Duodenal mucosa (tissue), 2 donors: ENCODE measurements around the gene TLK1.

Experiments used
- H3K27ac ChIP-seq: one replicate; pipeline ENCODE4 v1.7.0; 2013; ENCODE audit warnings: low read depth, low read length
- H3K27me3 ChIP-seq, 2 donors: one replicate each; pipeline ENCODE4 v1.7.0; 2013; ENCODE audit warnings: low read length in 2 of 2, control low read depth in 1 of 2; ENCODE audit not compliant: insufficient read depth in 2 of 2, control insufficient read depth in 1 of 2
- H3K36me3 ChIP-seq, 2 donors: one replicate each; pipeline ENCODE4 v1.7.0; 2013; ENCODE audit warnings: low read length in 2 of 2, control low read depth in 1 of 2; ENCODE audit not compliant: insufficient read depth in 2 of 2, control insufficient read depth in 1 of 2
- H3K4me1 ChIP-seq, 2 donors: one replicate each; pipeline ENCODE4 v1.7.0; 2013; ENCODE audit warnings: low read length in 2 of 2, control low read depth in 1 of 2; ENCODE audit not compliant: insufficient read depth in 2 of 2, control insufficient read depth in 1 of 2
- H3K4me3 ChIP-seq, 2 donors: one replicate each; pipeline ENCODE4 v1.7.0; 2013; ENCODE audit warnings: low read length in 2 of 2, low read depth in 1 of 2
- H3K9ac ChIP-seq, 2 donors: one replicate each; pipeline ENCODE4 v1.7.0; 2013; ENCODE audit warnings: low read length in 2 of 2, low read depth in 1 of 2
- H3K9me3 ChIP-seq, 2 donors: one replicate each; pipeline ENCODE4 v1.7.0; 2013; ENCODE audit warnings: low read length in 2 of 2, control low read depth in 1 of 2; ENCODE audit not compliant: control insufficient read depth in 1 of 2

The TLK1 gene

DNA sequence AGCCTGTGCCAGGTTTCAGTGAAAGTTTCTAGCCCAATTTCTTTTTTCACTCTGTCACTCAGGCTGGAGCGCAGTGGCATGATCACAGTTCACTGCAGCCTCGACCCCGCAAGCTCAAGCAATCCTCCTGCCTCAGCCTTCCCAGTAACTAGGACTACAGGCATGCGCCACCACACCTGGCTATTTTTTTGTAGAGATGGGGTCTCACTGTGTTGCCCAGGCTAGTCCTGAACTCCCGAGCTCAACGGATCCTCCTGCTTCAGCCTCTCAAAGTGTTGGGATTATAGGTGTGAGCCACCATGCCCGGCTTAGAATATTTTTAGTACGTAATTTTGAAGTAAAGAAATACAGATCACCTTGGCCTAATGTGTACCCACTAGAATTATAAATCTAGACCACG lies 144.6 kb downstream of the TLK1 start:
- Histone ChIP-seq H3K9me3 (no peaks in the 10 kb centered on the region), H3K9ac (no peak overlapping the region), H3K36me3 (peaks cover 6 to 13% of the 10 kb centered on the region in 2 donors), H3K27ac (no peak overlapping the region), H3K27me3 (no peaks in the 10 kb centered on the region), H3K4me3 (no peak overlapping the region), H3K4me1 (peaks cover 0 to 4% of the 10 kb centered on the region in 2 donors)

DNA sequence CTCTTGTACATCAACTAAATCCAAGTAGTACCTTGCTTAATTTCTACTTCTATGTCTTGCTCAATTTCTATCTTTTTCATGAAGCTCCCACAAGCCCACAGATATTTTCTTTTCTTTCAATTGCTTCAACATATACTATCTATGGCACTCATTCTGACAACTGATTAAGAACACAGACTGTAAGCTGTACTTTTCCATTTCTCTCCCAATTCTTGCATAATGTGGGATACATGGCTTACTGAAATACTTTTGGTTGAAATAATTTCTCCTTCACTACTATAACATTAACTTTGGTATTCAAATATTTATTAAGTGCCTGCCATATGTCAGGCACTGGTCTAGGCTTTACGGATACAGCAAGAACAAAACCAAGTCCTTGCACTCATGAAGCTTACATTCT lies 146.8 kb downstream of the TLK1 start:
- H3K4me1 ChIP-seq: no peaks in the 10 kb centered on the region
- H3K9me3 ChIP-seq: no peaks in the 10 kb centered on the region
- peaks cover 6 to 21% of the 10 kb centered on the region in 2 donors for H3K36me3 ChIP-seq
- H3K4me3 ChIP-seq: no peak overlapping the region
- no peak overlapping the region for H3K27ac ChIP-seq
- no peaks in the 10 kb centered on the region for H3K27me3 ChIP-seq
- H3K9ac ChIP-seq: no peak overlapping the region

DNA sequence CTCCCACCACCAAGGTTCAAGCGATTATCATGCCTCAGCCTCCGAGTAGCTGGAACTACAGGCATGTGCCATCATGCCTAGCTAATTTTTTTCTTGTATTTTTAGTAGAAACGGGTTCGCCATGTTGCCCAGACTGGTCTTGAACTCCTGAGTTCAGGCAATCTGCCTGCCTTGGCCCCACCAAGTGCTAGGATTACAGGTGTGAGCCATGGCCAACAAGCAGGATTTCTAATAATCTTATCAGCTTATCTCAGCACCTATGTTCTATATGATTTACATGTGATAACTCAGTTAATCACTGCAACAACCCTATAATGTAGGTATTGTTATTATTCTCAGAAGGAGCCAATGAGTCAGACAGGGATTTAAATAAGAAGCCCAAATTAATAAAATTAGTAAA lies 151.3 kb downstream of the TLK1 start:
- H3K27me3 ChIP-seq: no peaks in the 10 kb centered on the region
- H3K4me3 ChIP-seq: no peak overlapping the region
- no peak overlapping the region for H3K9ac ChIP-seq
- peaks cover 9 to 37% of the 10 kb centered on the region in 2 donors for H3K36me3 ChIP-seq
- no peaks in the 10 kb centered on the region for H3K4me1 ChIP-seq
- H3K9me3 ChIP-seq: no peaks in the 10 kb centered on the region
- H3K27ac ChIP-seq: no peak overlapping the region

DNA sequence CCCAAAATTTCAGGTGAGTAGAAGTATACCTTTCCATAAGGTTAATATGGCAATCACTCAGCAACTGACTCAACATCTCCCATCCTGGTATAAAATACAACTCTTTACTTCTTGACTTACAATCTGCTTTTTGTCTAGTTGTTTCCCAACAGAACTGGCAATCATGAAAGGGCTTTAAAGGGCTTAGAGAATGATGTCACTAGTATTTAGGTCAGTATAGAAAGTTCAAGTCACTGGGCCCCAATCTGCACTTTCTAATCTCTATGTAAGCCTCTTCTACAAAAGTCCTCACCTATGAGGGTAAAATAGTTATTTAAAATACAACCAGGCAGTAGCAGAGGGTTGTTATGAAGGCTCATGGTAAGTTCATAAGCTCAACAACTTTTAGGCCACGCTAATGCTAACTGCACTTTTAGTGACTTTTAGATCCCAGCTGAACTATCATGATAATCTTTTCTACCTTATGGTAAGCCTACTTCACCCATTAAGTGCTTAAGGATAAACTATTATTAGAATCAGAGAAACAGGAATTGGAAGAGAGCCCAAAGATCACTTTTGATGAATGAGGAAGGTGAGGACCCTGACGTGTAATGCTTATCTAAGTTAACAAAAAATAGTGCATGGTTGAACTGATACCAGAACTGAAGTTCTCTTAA lies 152.0 kb downstream of the TLK1 start:
- no peaks in the 10 kb centered on the region for H3K9me3 ChIP-seq
- H3K36me3 ChIP-seq: peaks cover 8 to 35% of the 10 kb centered on the region in 2 donors
- H3K4me3 ChIP-seq: no peak overlapping the region

DNA sequence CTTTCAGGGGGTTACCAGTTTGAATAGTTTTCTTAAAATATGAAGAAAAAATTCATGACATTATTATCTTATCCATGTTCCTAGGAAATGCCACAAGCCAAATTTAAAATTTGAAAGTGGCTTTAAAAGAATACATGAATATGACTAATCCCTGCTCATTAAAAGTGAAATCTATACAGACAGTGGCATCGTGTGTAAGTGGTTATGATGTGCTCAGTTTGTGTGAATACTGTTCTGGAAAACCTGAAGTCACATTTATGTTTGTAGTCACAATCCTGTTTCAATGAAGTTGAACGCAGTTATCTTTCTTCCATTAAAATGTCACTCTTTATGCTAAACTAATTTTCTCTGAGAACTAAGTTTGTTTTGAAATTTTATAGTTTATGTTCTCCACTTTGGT lies 155.9 kb downstream of the TLK1 start:
- no peaks in the 10 kb centered on the region for H3K4me1 ChIP-seq
- H3K36me3 ChIP-seq: peaks cover 11 to 38% of the 10 kb centered on the region in 2 donors
- H3K27ac ChIP-seq: no peak overlapping the region
- H3K4me3 ChIP-seq: no peak overlapping the region
- H3K9me3 ChIP-seq: no peaks in the 10 kb centered on the region
- no peaks in the 10 kb centered on the region for H3K27me3 ChIP-seq
- H3K9ac ChIP-seq: no peak overlapping the region

More for the DNA sequence above, 152.0 kb downstream of the TLK1 start:
- H3K4me1 ChIP-seq: no peaks in the 10 kb centered on the region
- H3K27ac ChIP-seq: no peak overlapping the region
- no peak overlapping the region for H3K9ac ChIP-seq
- H3K27me3 ChIP-seq: no peaks in the 10 kb centered on the region

DNA sequence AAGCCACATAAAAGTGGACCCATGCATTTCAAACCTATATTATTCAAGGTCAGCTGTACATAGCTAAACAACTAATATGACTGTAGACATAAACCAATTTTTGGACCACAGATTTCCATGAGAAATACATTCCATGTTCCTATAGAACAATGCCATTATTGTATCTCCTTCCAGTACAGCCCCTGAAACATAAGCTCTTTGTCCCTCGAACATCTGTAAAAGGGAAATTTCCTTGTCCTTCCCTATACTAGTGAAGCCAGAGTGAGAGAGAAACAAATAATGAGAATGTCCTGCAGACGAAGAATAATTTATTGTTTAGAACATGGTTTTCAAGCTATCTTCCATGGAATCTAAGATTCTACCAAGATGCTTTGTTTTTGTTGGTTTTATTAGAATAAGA lies 156.3 kb downstream of the TLK1 start:
- peaks cover 11 to 35% of the 10 kb centered on the region in 2 donors for H3K36me3 ChIP-seq
- no peaks in the 10 kb centered on the region for H3K27me3 ChIP-seq
- H3K9me3 ChIP-seq: no peaks in the 10 kb centered on the region
- H3K4me3 ChIP-seq: no peak overlapping the region
- no peak overlapping the region for H3K9ac ChIP-seq
- H3K4me1 ChIP-seq: no peaks in the 10 kb centered on the region
- H3K27ac ChIP-seq: no peak overlapping the region

DNA sequence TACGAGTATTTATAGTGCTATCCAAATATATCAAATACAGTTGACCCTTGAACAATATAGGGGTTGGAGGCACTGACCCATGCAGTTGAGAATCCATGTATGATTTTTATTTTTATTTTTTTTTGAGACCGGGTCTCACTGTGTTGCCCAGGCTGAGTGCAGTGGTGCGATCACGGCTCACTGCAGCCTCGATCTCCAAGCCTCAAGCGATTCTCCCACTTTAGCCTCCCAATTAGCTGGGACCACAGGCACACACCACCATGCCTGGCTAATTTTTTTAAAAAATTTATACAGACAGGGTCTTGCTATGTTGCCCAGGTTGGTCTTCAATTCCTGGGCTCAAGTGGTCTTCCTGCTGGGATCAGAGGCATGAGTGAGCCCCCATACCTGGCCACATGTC lies 161.0 kb downstream of the TLK1 start:
- H3K9ac ChIP-seq: no peak overlapping the region
- H3K36me3 ChIP-seq: peaks cover 8 to 32% of the 10 kb centered on the region in 2 donors
- no peak overlapping the region for H3K27ac ChIP-seq
- H3K4me3 ChIP-seq: no peak overlapping the region
- no peaks in the 10 kb centered on the region for H3K9me3 ChIP-seq
- H3K4me1 ChIP-seq: no peaks in the 10 kb centered on the region
- H3K27me3 ChIP-seq: no peaks in the 10 kb centered on the region

DNA sequence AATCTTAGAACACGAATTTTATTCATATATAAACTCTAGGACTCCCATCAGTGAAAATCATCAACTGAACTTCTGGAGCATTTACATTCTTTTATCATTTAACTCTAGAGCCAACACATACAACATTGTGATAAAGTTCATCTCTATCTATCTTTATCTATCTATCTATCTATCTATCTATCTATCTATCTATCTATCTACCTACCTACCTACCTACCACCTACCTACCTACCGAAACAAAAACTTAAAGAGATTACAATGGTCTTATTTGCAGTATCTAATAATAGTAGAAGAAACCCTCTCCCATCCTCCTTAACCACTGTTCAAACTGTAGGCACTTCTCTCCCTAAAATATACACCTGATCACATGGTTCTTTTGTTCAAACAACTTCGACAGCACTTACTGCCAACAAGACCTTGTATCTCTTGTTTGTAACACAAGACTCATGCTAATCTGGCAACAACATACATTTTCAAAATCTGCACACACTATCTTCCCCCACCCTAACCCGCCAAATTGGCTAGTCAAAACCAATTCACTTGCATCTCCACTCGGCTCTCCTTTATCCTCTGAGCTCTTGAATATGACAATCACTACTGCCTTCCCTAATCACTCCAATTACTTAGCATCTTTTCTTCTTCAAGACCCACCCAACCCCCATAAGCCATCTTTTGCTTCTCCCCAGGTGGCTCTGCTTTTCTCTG lies 162.6 kb downstream of the TLK1 start:
- Histone ChIP-seq H3K4me1 (no peaks in the 10 kb centered on the region), H3K27ac (no peak overlapping the region), H3K27me3 (no peaks in the 10 kb centered on the region), H3K36me3 (peaks cover 11 to 40% of the 10 kb centered on the region in 2 donors), H3K9me3 (no peaks in the 10 kb centered on the region), H3K9ac (no peak overlapping the region), H3K4me3 (no peak overlapping the region)

DNA sequence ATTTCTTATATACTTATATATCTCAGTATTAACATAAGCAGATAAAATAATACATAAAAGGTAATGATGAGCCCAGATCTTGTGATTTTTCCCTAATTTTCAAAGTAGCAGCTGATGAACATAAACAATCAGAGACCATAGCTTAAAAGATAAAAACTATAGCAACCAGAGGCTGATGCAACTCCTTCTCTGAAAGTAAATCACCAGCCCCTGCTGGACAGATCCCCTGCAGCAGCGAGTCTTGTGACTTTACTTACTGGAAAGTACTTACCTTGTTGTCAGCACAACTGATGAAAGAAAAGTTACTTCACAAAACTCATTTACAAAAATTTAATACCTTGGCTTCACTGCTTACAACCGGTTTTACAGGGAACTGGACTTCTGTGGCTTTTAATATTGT lies 164.4 kb downstream of the TLK1 start:
- Histone ChIP-seq H3K4me3 (no peak overlapping the region), H3K36me3 (peaks cover 18 to 50% of the 10 kb centered on the region in 2 donors), H3K27ac (no peak overlapping the region), H3K27me3 (no peaks in the 10 kb centered on the region), H3K9ac (no peak overlapping the region), H3K9me3 (no peaks in the 10 kb centered on the region), H3K4me1 (no peaks in the 10 kb centered on the region)

DNA sequence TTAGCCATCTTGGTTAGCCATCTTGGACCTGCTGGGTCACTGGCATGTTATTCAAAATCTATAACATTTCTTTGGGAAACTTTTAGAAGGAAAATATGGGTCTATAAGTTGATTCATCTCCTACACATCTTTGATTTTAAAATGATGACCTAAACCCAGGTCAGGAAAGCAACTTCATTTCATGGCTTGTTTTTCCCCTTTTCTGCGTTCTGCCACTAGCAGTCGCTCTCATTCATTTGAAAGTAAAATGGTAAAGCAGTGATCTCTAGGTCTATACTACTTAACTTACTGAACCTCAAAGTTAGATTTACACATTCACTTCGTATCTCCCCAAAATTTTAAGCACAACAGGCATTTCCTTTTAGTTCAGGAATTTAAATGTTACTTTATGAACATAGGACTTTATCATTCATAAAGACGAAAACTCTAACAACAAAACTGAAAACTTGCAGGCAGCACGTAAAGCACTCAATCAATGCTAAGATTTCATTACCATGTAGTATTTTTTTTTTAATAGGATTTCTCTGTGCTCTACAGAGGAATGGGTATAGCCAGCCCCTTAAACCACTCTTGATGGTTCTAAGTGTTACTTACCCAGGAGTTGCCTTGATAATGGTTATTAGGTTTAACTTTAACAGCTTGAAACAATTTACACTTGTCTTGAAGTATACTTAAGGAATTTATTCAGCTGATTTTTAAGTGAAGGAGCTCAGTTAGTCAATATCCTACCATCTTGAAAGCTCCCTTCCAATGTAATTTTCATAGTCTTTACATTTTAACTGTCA lies 169.1 kb downstream of the TLK1 start:
- Histone ChIP-seq H3K4me3 (no peak overlapping the region), H3K27ac (no peak overlapping the region), H3K36me3 (peaks cover 17 to 38% of the 10 kb centered on the region in 2 donors), H3K4me1 (no peaks in the 10 kb centered on the region), H3K9ac (no peak overlapping the region), H3K27me3 (no peaks in the 10 kb centered on the region), H3K9me3 (no peaks in the 10 kb centered on the region)
